ENCODE results near the gene KCTD3.

DNA sequence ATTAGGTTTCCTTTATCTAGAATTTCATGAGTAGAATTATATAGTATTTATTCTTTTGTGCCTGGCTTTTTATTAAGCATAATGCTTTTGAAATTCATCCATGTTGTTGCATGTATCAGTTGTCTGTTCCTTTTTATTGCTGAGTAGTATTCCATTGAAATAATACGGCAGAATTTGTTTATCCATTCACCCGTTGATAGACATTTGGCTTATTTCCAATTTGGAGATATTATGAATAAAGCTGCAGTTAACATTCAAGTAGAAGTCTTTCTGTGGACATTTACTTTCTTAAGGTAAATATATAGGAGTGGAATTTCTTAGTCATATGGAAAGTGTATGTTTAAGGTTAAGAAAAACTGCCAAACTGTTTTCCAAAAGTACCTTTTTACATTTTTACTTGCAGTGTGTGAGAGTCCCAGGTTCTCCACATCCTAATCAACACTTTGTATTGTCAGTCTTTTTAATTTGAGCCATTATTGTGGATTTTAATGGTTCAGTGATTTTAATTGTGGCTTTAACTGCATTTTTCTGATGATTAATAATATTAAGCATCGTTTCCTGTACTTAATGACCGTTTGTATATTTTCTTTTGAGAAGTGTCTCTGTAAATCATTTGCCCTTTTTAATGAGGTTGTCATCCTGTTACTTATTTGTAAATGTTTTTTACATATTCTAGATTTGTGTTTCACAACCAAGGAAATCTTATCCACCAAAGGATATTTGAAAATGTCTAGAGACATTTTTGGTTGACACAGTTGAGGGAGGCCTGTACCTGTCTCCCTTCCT lies 22.7 kb downstream of the KCTD3 start:
- no peak for TF ChIP-seq POLR2A (IDR thresholded peaks at IDR 0.05)
- TF ChIP-seq, protein P1, sequence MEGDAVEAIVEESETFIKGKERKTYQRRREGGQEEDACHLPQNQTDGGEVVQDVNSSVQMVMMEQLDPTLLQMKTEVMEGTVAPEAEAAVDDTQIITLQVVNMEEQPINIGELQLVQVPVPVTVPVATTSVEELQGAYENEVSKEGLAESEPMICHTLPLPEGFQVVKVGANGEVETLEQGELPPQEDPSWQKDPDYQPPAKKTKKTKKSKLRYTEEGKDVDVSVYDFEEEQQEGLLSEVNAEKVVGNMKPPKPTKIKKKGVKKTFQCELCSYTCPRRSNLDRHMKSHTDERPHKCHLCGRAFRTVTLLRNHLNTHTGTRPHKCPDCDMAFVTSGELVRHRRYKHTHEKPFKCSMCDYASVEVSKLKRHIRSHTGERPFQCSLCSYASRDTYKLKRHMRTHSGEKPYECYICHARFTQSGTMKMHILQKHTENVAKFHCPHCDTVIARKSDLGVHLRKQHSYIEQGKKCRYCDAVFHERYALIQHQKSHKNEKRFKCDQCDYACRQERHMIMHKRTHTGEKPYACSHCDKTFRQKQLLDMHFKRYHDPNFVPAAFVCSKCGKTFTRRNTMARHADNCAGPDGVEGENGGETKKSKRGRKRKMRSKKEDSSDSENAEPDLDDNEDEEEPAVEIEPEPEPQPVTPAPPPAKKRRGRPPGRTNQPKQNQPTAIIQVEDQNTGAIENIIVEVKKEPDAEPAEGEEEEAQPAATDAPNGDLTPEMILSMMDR (IDR thresholded peaks at IDR 0.05) = no peak

All from thyroid gland (tissue), 4 donors.